PC-9 (cell line): Measurements from ENCODE around the gene SLC22A23.

Source experiments
- EZH2 ChIP-seq: fragments of 200-600 bp; sonication (generic); IDR thresholded peaks from 2 replicates; pipeline ENCODE4 v1.8.0; 2017; ENCODE audit warnings: antibody characterized with exemption, low read depth
- TF ChIP-seq, protein P1 (sequence below): fragments of 200-600 bp; sonication (generic); conservative IDR thresholded peaks from 2 replicates; pipeline ENCODE4 v1.6.1; 2017; ENCODE audit warnings: mixed run types, antibody characterized with exemption, mild to moderate bottlenecking, moderate library complexity

- TF ChIP-seq, protein P1, sequence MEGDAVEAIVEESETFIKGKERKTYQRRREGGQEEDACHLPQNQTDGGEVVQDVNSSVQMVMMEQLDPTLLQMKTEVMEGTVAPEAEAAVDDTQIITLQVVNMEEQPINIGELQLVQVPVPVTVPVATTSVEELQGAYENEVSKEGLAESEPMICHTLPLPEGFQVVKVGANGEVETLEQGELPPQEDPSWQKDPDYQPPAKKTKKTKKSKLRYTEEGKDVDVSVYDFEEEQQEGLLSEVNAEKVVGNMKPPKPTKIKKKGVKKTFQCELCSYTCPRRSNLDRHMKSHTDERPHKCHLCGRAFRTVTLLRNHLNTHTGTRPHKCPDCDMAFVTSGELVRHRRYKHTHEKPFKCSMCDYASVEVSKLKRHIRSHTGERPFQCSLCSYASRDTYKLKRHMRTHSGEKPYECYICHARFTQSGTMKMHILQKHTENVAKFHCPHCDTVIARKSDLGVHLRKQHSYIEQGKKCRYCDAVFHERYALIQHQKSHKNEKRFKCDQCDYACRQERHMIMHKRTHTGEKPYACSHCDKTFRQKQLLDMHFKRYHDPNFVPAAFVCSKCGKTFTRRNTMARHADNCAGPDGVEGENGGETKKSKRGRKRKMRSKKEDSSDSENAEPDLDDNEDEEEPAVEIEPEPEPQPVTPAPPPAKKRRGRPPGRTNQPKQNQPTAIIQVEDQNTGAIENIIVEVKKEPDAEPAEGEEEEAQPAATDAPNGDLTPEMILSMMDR: no peak
- TF ChIP-seq EZH2: no peak
Measured at GRCh38 chr6:3314176-3314575, 142.7 kb downstream of the SLC22A23 start.
